Lower leg skin (tissue), 3 donors: Measurements from ENCODE around the gene PAX5.

Experiments used
- CTCF ChIP-seq, 3 donors: fragments of 450-650 bp; IDR thresholded peaks; one replicate each; pipeline ENCODE4 v1.5.1; 2016; ENCODE audit warnings: antibody characterized with exemption in 3 of 3, mild to moderate bottlenecking in 3 of 3, moderate library complexity in 2 of 3
- POLR2A ChIP-seq, 2 donors: fragments of 450-650 bp; IDR thresholded peaks; one replicate each; pipeline ENCODE4 v1.6.1; 2016 to 2017; ENCODE audit warnings: antibody characterized with exemption in 2 of 2, mild to moderate bottlenecking in 1 of 2, moderate library complexity in 1 of 2

GRCh38 chr9:37082214-37082765, 48.2 kb upstream of the PAX5 start:
- TF ChIP-seq POLR2A (IDR thresholded peaks at IDR 0.05) (no peak), CTCF (IDR thresholded peaks at IDR 0.05) (no peak)
